Measurements from ENCODE around the gene SPACA6.

The SPACA6 gene

DNA sequence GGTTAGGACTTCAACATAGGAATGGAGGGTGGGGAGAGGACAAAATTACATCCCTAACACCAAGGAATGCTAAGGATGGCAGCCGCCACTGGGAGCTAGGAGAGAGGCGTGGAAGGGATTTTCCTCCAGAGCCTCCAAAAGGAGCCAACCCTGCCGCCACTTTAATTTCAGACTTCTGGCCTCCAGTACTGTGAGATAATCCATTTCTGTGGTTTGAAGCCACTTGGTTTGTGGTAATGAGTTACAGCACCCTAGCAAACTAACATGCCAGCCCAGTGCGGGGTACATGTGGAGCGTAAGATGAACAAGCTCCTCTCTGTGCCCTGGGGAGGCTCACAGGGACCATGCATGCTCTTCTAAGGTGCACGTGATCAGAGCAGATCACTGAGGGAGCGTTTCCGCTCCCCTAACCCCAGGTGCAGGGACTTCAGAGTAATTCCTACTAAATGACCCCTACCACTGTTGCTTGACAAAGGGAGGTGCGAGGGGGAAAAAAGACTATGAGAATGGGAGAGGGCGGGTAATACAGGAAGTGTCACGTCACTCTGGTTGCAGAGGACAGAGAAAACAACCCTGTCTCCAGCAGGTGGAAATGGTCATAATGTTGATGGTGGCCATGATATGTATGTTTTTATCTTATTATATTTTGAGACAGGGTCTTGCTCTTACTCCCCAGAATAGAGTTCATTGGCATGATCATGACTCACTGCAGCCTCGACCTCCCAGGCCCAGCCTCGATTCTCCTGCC lies 46.5 kb downstream of the SPACA6 start:
- DNase-seq, result peak; percentile 81

DNA sequence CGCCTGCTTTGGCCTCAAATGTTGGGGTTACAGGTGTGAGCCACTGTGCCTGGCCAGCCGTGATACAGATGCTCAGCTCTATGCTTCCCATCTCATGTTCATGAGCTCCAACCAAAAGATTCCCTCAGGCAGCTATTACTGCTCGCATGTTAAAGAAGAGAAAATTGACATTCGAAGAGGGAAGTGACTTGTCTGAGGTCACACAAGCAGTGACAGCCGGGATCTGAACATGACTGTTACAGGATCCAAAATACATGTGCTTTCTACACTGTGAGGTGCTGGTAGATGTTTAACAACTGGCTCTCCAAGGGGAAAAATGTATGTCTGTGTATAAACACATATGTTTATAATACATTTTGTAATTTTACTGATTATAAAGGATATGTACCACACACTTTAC lies 47.2 kb downstream of the SPACA6 start:
- DNase-seq, result peak; percentile 82

DNA sequence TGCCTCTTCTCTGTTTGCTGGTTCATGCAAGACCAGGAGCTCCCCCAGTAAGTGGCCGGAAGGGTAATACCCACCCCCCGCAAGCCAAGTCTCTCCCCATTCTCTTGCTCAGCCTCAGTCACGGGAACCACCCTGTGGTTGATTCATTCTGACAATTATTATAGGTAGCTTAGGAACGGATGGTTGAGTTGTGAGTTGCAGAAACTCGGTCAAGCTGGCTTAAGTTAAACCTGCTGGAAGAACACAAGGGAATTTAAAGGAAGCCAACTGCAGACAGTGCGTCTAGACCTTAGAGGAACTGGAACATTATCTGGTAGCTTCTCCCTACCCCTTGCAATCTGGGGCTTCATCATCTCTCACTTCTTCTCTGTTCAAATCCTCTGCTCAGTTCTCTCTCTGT lies 49.7 kb downstream of the SPACA6 start:
- peak; percentile 79 for DNase-seq

DNA sequence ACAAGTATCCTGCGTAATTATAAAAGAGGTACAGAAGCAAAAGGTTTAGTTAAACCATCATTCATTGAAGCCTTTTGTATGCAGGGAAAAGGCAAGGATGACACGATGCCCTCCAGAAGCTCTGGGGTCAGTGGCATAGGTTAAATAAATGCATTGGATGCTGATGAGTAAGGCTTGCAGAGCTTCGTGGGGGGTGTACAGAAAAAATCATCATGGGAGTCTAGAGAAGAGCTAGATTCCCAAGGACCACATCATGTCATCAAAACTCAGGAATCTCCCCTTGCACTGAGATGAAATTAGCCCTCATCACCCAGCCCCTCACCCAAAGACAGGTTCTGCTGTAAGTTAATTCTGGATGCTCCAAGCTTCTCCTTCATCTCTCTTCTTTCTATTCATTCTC lies 50.3 kb downstream of the SPACA6 start:
- DNase-seq, result no peak

DNA sequence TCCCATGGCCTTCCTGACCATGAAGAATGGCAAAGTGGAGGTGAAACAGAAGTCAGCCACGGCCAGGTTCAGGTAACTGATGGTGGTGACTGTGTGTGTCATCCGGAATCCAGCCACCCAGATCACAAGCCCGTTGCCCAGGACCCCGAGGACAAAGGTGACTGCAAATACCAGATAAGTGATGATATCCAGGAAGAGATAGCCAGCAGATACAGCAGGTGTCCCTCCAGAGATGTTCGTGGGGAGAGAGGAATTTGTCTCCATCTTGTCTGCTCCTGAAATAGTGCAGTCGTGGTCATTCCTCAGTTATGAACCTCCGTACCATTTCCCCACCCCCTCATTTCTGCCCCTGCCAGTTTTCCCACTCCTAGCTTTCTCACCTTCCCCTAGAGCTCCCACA lies 53.6 kb downstream of the SPACA6 start:
- DNase-seq, result no peak

DNA sequence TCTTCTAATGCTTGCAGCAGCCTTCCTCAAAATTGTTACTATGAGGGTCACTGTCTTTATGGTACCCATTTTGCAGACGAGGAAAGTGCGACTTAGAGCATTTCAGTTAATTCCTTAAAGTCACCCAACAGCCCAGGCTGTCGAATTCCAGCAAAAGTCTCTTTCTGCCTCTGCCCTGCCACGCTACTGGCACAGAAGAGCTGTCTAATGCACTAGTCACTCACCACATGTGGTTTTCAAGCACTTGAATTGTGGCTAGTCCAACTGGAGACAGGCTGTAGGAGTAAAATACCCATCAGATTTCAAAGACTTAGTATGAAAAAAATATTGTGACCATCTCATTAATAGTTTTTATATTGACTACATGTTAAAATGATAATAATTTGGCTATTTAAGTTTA lies 56.8 kb downstream of the SPACA6 start:
- peak; percentile 81 for DNase-seq

DNA sequence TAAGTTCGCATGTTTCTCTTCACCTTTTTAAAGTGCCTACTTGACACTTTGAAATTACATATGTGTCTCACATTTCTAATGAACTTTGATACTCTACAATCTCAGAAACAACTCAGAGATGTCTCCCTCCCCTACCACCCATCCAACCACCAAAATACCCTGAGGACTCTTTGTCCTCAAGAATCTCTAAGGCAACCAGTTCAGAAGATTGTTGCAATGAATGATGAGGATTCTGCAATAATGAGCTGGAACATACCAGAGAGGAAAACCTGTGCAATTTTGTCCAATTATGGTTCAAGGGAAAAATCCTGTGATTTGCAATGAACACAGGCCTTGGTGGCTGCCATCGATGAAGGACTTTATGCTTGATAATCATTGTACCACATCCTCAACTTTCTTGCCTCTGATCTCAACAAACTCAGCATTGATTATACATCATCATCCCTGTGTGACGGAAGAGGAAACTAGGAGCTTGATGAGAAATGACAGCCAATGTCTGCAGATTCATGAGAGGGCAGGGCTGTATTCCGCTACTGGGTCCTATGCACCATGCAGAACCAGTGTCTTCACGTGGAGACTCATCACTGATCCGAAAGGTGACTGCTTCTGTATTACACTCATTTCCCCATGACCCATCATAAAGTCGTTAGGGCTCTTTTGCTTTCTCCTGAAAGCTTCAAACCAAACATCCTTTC lies 57.4 kb downstream of the SPACA6 start:
- no peak for DNase-seq

DNA sequence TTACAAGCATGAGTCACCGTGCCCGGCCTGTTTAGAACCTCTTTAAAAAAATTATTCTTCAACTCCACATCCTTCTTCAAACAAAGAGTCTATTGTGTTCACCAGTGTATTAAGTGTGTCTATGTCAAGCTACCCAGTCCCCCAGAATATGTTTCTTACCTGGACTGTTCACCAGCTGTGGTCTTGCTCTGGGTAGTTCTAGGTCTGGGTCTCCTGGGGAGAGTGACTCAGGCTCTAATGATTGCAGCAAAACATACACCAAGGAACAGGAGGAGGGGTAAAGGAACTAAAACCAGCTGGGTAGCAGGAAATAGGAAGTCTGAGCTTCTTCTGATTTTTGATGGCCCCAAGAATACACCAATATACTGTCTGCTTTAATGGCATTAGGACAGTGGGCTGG lies 58.5 kb downstream of the SPACA6 start, which contains the start of gene FPR1:
TSS of gene FPR1 (minus strand) at position 224 of the 400 bp plus-strand sequence. CDS start 4,884 bp downstream, outside the sequence.
- peak; percentile 97 for DNase-seq

DNA sequence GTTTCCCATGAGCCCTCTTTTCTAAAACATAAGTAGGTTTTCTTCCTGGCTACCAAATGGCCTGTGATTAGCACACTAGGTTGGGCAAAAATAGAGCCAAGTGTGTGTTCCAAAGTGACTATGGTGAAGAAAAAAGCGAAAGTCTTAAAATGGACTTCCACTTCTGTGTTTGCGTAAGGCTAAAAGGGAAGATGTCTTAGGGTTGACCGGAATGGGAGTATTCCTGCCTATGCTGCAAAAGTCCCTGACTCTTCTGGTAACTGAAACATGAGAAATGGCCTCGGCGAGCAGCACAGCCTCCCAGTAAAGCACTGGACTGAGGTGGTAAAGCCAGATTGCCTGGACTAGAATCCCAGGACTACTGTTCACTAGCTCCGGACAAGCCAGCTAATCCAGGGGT lies 61.0 kb downstream of the SPACA6 start:
- peak; percentile 93 for DNase-seq

DNA sequence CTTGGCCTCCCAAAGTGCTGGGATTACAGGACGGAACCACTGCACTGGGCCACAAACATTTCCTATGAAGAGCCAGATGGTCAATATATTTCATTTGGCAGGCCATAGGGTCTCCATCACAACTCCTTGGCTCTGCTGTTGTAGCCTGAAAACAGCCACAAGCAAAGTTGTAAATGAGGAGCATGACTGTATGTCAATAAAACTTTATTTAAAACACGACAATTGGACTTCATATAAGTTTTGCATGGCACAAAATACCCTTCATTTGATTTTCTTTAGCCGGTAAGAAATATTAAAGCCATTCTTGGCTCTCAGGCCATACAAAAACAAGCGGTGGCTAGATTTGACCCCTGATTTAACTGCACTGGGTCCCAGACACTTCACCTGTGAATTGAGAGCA lies 61.6 kb downstream of the SPACA6 start:
- DNase-seq, result no peak

Data from MV-4-11 (cell line).